Activated CD4-positive, alpha-beta T cell treated with anti-CD3 and anti-CD28 coated beads, Interleukin-2, Interleukin-4, amounts not matched to agents 100 ng/mL and 50 ng/mL, durations not matched to agents 16 hours and 8 hours (primary cell): Measurements from ENCODE around the gene KCNH8.
A peak's percentile ranks its signal among the peaks of the same experiment; 100 is the strongest.

Experiments
- DNase-seq: peaks from one replicate; pipeline ENCODE4 v3.0.0-alpha.2; 2020; ENCODE audit warnings: low spot score

KCNH8 gene

GRCh38 chr3:19250959-19251610 is 102.8 kb downstream of the KCNH8 start:
- DNase-seq: no peak

DNA sequence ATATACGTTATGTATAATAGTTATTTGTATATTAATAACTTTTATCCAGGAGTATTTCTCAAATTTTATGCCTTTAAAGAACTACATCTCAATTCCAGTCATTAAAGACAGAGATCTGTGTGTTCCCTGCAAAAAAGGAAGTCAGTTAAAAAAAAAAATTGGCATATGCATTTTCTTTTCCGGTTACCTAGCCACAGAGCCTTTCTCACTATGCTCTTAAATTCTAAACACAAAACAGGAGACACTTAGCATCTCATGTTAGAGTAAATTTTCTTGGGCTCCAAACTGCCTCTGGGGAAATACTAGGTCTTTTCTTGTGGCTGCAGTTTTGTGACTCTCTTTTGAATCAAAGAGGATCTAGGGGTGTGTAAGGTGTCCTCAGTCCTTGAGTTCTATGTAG is 105.9 kb downstream of the KCNH8 start:
- no peak for DNase-seq

- no peak for DNase-seq
Observed at GRCh38 chr3:19254784-19255338, 106.6 kb downstream of the KCNH8 start.

- no peak for DNase-seq
Observed at GRCh38 chr3:19256313-19256712, 108.0 kb downstream of the KCNH8 start.

DNA sequence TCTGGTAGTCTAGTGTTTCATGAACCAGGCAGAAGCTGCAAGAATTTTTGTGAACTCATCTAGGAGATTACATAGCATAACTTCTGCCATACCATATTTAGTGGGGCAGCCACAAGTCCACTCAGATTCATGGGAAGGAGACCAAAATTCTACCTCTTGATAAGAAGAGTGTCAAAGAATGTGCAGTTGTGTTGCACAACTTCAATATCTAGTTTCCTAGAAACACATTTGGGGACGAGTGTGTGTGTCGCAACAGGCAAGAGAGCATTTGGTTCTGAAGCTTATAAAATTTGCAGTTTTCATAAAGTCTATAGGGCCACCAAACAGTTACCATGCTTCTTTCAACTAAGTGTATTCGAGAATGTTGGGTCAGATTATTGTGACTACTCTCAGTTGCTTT is 115.3 kb downstream of the KCNH8 start:
- DNase-seq: no peak

- no peak for DNase-seq
Observed at GRCh38 chr3:19264424-19264823, 116.1 kb downstream of the KCNH8 start.

DNA sequence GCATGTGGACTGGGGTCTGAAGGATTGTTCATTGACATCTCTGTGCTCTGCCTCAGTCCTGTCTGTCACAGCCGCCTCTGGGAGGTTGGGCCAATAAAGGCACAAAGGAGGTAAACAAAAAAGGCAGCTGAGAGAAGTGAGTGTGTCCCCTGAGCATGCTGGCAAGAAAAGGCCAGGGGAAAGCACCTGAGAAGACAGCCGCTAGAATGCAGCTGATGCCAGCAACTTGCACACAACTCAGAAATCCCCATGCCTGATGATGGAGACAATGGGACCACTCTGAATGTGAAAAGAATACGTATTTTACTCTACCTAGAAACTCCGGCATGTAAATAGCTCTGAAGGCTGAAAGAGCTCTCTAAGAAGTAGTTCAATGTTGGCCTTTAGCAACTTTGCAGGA is 118.7 kb downstream of the KCNH8 start:
- DNase-seq: no peak

DNA sequence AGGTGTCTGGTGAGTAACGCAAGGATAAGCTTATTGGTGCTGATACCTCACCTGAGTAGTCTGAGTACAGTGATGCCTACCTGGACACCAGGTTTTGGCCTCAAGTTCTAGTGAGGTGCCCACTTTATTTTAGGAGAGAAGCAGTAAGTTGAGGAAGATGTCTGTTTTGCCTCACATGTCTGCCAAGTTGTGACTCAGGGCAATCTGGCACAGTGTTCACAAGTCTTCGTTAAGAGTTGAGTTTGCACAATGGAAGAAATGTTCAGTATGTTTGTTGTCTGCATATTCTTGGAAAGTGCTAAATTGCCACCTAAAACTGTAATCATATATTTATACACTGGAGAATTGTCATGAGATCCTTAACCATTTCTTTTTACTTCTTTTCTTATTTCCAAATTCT is 122.2 kb downstream of the KCNH8 start:
- no peak for DNase-seq

DNA sequence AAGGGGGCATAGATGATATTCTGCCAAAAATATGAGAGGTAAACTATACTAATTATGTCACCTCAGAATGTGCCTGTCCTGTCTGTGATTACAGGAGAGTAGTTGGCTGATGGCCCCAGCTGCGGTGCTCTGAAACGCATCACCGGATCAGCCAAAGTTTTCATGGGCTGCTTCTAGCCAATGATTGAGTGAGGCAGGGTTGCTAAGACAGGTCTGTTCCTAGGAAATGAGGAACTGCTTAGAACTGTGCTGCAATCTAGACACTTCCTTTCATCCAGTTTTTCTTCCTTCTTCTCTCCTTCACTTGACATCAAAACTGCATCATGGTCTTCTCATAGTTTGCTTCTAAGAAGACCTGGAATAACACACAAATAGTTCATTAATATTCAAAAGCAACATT is 124.0 kb downstream of the KCNH8 start:
- DNase-seq: no peak

DNA sequence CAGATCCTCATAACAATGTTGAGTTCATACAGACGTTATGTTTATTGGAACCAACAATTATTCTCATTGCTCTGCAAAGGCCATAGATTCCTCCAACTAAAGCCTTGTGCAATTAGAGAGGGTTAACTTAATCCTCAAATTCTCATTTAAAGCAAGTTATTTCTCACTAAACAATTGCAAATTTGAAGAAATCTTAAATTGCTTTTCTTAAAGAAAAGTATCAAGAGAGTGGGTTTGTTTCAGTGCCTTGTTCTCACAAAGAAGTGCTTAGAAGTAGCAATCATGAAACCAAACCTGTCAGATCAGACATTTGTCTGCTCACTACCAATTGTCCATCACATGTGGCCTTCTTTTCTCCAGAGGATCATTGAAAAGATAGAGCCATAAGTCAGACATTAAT is 124.8 kb downstream of the KCNH8 start:
- DNase-seq: no peak

- no peak for DNase-seq
Observed at GRCh38 chr3:19274576-19274975, 126.3 kb downstream of the KCNH8 start.

- no peak for DNase-seq
Observed at GRCh38 chr3:19284974-19285373, 136.7 kb downstream of the KCNH8 start.

DNA sequence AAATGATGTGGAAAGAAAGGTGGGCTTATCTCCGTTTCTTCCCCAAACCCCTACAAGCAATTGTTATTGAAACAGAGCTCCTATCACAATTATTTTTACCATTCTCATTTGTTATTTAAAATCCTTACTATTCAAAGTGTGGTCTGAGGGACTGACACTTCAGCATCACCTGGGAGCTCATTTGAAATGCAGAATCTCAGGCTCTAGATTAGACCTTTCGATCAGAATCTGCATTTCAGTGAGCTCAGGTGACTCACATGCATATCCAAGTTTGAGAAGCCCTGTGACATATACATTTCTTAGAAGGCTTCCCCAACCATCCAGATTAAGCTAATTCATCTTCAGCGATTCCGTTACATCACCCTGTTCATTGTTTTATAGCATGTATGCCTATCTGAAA is 145.0 kb downstream of the KCNH8 start:
- DNase-seq: no peak

DNA sequence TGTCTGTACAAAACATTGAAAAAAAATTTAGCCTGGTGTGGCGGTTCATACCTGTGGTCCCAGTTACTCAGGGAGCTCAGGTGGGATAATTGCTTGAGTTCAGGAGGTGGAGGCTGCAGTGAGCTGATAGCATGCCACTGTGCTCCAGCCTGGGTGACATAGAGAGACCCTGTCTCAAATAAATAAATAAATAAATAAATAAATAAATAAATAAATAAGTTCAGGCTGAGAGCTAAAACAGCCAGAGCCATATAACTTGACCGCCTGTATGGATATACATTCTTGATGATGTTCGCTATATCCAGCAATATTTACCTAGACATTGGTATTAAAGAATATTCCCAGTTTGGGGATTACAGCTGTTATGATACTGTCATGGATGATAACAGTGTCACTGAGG is 146.9 kb downstream of the KCNH8 start:
- DNase-seq: no peak

- DNase-seq: no peak
Observed at GRCh38 chr3:19331931-19332330, 183.6 kb downstream of the KCNH8 start.

DNA sequence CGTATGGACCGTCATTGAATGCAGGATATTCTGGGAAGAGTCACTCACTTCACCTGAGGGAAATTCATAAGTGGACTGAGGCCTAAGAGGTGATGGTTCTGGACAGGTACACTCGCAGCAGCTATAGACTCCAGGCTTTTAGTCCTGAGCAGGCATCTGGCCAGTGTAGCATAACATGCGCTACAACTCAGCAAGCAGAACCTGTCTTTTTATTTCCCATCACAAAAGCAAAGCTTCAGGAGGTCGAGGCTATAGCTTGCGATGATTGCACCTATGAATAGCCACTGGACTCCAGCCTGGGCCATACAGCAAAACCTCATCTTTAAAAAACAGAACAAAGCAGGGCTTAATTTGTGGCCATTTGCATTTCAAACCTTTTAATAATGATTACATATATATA is 185.8 kb downstream of the KCNH8 start:
- DNase-seq: no peak

DNA sequence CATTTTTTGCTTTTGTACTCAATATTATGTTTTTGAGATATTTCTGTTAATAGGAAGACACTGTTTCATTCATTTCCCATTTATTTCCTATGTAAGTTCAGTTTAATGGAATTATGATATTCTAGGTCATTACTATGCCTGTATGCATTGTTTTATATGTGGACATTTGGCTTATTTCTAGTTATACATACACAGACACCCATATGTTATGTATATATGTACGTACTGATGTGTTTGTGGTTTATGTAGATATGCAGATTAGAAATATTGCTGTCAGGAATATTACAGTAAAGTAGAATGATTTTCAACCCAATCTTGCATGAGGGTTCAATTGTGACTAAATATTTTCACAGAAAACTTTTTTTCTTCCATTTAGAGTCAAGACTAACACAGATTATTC is 190.5 kb downstream of the KCNH8 start:
- DNase-seq: no peak

GRCh38 chr3:19342389-19342788 is 194.1 kb downstream of the KCNH8 start:
- DNase-seq: no peak

DNA sequence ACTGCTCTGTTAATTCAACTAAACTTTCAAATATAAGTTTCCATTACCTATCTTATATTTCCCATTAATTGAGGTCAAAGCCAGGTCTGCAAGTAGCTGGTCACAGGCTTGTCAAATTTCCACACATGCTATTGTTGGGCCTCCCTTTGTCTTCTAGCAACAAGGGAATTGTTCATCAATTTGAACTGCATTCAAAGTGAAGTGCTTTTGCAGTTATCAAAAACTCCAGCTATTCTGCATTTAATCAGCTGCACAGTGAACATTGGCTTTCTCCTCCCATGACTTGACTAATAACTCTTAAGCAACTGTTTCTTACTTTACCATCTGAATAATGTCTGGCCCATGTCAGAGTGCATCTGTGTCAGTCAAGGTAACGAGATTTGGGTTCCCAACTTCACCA is 198.4 kb downstream of the KCNH8 start:
- no peak for DNase-seq

DNA sequence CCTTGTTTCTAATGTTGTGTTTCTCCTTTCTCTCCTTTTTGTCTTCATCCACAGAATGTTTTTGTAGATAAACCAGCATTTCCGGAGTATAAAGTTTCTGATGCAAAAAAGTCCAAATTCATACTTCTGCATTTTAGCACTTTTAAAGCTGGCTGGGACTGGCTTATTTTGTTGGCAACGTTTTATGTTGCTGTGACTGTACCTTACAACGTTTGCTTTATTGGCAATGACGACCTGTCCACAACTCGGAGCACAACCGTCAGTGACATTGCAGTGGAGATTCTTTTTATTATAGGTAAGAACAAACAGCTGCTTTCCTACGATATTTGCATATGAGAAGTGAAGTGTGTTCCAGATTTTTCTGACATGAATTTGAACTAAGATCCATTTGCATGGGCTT is 199.4 kb downstream of the KCNH8 start:
- DNase-seq: no peak

DNA sequence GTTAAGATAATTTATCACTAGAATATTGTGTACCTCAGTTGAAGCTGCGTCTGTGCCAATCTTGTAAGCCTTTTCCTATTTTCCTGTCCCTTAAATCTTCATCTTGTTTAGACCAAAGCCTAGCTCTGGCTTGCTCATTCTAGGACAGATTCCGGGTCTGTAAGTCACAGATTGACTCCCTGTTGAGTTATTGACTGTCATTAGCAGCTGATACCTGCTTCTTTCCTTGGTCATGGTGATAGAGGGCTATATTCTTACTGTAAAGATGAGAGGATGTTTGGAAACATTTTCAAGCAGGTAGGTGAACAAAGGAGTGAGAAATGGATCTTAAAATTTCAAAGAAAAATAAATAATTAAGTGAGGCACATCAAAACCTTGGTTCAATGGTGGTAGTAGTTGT is 200.2 kb downstream of the KCNH8 start:
- no peak for DNase-seq

DNA sequence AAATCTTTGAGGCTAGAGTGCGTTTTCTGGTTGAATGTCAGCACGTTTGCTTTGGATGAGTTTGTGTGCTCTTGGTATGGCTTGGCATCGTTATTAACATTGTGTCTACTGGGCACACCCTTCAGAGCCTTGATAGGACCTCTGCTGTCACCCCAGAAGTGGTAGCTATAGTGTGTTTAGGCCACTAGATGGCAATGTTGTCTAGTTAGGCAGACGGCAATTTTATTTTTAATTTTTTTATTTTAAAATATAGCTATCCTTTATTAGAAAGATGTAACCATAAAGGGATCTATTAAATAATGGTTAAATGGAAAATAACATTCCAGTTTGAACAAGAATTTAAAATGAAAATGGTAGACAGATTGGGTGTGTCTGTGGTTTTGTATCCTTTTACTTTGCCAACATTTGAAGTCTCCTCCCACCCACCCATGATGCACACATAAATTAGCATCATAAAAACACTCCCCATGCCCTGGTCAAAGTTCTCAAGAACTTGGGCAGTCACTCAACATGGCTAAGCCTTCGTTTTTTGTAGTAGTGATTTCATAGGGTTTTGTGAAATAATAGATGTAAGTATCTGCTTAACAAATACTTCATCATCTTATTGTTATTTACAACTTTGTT is 200.7 kb downstream of the KCNH8 start:
- DNase-seq: peak; percentile 32

GRCh38 chr3:19357947-19358346 is 209.6 kb downstream of the KCNH8 start:
- no peak for DNase-seq

DNA sequence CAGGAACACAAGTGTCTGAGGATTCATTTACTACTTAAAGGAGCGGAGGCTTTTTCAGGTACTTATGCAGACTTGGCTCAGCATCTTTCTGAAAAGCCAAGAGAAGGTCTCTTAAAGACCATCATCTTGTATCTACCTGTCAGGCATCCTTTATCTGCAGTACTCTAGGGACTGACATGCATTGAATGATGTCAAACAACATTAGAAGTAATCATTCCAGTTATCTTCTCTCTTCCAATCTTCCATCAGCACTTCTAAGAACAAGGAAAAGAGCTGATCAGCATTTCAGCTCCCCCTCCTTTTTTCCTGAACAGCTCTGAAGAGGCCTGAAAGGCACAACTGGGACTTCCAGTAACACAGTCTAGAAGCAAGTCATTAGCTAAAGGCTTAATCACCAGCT is 214.8 kb downstream of the KCNH8 start:
- DNase-seq: no peak
